Skin epidermis (tissue), 12 donors: ENCODE results near the gene OR10H3.
"Not testable (repeated sequence)": the region's sequence is repeated elsewhere in the genome, so short reads cannot be mapped to it uniquely, and the experiment has no call there.

Source experiments
- H3K27ac ChIP-seq, 21 experiments: fragments of 200-600 bp; sonication (generic) in 11 of 21; one replicate each; pipeline ENCODE4 v1.5.0; 2020; ENCODE audit warnings: mild to moderate bottlenecking in 3 of 21, inconsistent platforms in 2 of 21, moderate library complexity in 2 of 21
- H3K4me3 ChIP-seq, 7 experiments: fragments of 200-600 bp; sonication (generic) in 2 of 7; one replicate each; pipeline ENCODE4 v1.5.0; 2020; ENCODE audit warnings: inconsistent platforms in 2 of 7, mild to moderate bottlenecking in 2 of 7, moderate library complexity in 1 of 7

The OR10H3 gene, protein sequence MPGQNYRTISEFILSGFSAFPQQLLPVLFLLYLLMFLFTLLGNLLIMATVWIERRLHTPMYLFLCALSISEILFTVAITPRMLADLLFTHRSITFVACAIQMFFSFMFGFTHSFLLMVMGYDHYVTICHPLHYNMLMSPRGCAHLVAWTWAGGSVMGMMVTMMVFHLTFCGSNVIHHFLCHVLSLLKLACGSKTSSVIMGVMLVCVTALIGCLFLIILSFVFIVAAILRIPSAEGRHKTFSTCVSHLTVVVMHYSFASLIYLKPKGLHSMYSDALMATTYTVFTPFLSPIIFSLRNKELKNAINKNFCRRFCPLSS

DNA sequence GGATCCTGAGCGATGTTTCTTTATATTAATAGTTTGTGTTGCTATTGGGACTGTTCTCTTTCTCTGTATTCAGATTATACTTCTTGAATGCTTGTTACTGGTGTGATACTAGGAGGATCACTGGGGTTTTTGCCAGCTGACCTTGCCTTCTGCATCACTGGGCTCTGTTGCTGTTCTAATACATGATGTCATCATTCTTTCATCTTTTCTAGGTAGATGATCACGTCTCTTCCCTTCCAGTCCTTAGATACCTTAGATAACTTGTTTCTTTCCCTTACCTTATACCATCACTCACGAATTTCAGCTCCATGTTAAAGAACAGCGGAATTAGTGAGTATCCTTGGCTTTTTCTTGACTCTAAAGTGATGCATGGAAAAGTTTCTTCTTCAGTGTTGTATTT, at the start of gene OR10H3:
TSS of gene OR10H3 (plus strand) at position 264 of the 400 bp plus-strand sequence. CDS start 3,408 bp downstream, outside the sequence.
- no peak within 1 kb of the TSS for H3K4me3 ChIP-seq
- H3K27ac ChIP-seq, result no peak within 1 kb of the TSS

DNA sequence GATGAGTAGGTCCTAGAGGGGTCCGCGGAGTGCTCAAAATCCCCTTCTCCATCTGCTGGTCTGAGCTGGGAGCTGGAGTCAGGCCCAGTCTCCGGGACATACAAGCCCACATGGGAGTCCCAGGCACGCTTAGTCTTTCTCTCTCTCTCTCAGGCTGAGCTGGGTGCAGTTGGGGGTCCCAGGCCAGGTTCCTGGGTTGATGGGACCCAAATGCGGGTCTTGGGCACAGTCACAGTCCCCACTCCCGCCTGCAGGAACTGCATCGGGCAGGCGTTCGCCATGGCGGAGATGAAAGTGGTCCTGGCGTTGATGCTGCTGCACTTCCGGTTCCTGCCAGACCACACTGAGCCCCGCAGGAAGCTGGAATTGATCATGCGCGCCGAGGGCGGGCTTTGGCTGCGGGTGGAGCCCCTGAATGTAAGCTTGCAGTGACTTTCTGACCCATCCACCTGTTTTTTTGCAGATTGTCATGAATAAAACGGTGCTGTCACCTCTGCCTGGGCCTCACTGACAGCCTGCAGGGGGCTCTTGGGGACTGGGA, 41.1 kb upstream of the OR10H3 start:
- Histone ChIP-seq H3K4me3 (no peak overlapping the region), H3K27ac (no peak overlapping the region)

DNA sequence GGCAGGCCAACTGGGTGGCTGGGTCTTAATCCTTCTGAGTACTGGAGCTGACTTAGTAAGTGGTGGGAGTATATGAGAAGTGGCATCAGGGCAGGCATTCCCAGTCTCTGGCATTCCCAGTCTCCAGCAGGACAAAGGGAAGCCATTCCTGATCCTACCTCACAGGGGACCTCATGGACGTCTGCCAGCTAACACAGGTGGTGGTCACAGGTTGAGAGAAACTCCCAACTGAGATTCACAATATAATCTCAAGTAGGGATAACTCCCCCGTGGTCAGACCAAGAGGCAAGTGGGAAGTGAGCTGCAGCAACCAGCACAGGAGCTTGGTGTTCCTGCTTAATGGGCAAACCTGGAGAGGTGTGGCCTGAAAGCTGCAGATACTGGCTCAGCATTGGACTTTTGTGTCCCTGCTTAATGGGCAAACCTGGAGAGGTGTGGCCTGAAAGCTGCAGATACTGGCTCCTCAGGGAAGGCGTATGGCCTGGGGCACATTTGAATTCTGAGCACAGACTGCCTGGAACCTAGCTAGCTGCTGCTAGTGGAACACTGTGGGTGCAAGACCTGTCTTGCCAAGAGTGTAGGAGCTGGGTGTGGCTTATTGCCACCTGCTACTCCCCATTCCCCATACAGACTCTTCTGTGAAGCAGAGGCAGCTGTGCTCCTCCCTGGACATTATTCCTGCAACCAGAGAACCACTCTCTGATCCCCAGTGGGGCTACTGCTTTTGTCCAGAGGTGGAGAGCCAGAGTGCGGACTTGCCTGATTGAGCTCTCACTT, 35.8 kb upstream of the OR10H3 start:
- Histone ChIP-seq H3K27ac (peak overlapping the region in 9 of 21 experiments; percentile 5 to 80 (median 57)), H3K4me3 (no peak overlapping the region)

DNA sequence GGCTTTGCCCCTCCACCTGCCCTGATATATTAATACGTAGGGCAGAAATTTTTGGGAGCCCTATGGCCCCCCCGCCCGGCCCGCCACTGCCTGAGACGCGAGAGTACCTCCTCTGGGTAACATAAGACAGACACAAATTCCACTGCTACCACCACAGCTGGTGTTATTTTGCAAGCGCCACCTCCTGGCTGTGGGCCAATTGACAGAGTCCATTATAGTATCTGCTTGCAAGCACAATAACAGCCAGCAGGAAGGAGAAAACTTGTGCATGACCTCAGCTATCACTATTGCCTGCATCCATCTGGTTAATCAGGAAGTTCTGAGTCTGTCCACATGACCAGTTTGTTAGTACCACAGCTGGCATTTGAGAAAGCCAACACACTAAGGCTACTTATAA, 35.3 kb upstream of the OR10H3 start:
- H3K4me3 ChIP-seq, result peak overlapping the region in 1 of 7 experiments; percentile 1
- peak overlapping the region in 9 of 21 experiments; percentile 8 to 80 (median 57) for H3K27ac ChIP-seq

DNA sequence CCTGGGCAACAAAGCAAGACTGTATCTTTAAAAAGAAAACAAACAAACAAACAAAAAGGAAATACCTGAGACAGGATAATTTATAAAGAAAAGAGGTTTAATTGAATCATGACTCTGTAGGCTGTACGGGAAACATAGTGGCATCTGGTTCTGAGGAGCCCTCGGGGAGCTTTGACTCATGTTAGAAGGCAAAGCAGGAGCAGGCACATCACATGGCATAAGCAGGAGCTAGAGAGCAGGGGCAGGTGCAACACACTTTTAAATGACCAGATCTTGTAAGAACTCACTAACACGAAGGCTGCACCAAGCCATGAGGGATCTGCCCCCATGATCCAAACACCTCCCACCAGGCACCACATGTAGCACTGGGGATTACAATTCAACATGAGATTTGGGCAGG, 23.1 kb upstream of the OR10H3 start:
- no peak overlapping the region for H3K27ac ChIP-seq
- no peak overlapping the region for H3K4me3 ChIP-seq

DNA sequence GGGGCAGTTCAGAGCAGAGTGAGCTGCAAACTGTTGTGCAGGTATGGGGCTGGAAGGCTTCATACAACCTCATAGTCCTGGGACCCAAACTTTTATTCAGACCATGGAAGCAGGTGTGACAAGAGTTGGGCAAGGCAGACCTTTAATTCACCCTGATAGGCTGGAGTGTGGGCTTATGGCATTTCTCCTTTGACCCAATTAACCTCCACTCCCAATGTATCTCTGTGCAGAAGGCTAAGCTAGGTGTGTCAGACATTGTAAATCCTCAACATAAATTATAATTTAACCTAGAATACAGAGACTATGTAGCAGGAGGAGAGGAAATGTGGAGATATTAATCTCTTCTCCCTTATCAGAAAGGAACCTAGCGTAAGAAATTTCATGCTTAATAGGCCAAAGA, 22.1 kb upstream of the OR10H3 start:
- Histone ChIP-seq H3K4me3 (no peak overlapping the region), H3K27ac (no peak overlapping the region)

DNA sequence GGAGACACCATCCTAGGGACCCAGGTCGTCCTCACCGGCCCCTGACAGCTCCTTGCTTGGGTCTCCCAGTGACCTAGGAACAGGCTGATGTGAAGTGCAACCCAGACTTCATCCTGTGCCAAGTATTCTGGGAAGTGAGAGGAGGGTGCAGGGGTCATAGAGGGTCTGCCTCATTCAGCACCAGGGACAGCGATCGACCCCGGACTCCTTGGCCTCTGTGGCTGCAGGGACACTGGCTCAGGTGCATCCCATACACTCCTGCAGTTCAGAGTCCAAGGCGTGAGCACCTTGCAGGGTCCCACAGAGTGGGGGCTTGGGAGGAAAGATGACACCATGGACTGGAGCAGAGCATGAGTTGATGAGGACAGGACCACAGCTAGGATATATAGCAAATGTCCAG, 20.0 kb upstream of the OR10H3 start:
- H3K4me3 ChIP-seq, result no peak overlapping the region
- H3K27ac ChIP-seq, result no peak overlapping the region

DNA sequence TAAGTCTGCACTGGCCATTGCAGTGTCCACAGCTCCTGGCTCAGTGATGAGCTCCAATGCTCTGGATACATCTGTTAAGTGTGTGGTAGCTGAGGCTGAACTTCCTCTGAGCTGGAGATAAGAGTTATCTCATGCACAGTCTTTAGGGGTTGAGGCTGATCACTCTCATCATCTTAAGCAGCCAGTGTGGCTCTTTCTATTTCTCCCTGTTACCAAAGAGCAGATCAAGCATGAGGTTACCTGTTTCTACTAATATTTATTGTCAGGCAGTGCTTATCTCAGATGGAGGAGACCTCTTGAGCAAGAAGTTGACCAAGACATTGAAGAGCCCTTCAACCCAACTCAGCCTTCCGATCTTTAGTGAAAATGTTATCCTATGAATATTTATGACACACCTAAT, 16.5 kb upstream of the OR10H3 start:
- H3K4me3 ChIP-seq, result no peak overlapping the region
- H3K27ac ChIP-seq, result no peak overlapping the region

DNA sequence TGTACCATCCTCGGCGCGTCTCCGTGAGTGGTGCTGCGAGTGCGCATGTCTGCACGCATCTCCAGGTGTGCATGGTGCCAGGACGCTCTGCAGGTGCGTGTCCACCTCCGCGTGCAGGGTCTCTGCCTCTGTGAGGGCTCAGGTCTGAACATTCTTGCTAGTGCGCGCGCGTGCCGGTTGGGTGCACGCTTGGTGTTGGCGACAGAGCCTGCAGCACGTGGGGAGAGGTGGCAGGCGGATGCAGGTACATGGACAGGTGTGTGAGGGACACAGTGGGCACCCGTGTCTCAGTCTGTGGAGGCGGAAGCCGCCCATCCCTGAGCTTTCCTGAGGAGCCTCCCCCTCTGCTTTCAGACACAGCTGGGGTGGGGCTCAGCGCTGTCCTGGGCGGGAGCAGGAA, 14.8 kb upstream of the OR10H3 start:
- no peak overlapping the region for H3K27ac ChIP-seq
- peak overlapping the region in 1 of 7 experiments; percentile 16 for H3K4me3 ChIP-seq

DNA sequence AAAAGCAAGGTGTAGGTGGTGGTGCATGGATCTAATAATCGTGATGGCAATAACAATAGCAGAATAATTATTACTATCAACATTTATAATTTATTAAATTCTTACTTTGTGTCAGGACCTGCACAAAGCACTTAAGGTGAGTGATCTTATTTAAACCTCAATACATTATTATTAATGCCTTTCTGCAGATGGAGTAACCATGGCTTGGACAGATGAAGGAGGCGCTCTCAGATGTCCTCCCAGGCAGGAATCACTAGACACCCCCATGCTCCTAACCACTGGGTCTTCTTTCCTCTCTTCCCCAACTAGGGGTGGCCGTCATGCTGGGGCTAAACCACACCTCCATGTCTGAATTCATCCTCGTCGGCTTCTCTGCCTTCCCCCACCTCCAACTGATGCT, 10.1 kb upstream of the OR10H3 start, which contains the start of gene OR10H2:
TSS of gene OR10H2 (plus strand) at position 301 of the 400 bp plus-strand sequence. CDS start at position 321, 20 bp downstream.
- Histone ChIP-seq H3K27ac (no peak within 1 kb of the TSS), H3K4me3 (no peak within 1 kb of the TSS)

DNA sequence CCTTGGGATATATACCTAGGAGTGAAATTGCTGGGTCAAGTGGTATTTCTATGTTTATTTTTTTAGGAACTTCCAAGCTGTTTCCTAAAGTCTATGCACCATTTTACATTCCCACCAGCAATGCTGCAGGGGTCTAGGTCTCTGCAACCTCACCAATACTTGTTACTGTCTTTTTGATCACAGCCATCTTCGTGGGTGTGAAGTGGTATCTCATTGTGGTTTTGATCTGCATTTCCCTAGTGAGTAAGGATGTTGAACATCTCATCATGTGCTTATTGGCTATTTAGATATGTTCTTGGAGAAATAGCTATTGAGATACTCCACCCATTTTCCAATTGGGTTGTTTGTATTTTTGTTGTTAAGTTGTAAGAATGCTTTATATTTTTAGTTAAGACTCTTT, 7.2 kb upstream of the OR10H3 start:
- Histone ChIP-seq H3K4me3 (no peak overlapping the region), H3K27ac (no peak overlapping the region)

DNA sequence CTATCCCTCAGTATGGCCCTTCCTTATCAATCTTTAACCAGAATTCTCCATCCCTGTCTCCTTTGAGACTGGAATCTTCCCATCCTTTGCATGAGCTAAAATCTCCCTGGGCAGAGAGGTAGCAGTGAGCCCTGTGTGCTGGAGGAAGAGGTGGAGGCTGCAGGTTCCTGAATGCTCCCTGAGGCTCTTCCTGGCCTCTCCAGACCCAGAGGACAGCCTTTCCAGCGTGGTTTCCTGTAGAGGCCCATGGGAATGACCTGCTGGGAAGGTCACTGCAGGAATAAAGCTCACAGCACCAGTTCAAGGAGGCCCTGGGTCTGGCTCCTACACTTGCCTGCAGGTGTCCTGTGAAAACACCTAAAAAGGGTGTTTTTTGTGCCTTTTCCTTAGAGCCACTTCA, 5.4 kb upstream of the OR10H3 start:
- Histone ChIP-seq H3K4me3 (no peak overlapping the region), H3K27ac (no peak overlapping the region)

DNA sequence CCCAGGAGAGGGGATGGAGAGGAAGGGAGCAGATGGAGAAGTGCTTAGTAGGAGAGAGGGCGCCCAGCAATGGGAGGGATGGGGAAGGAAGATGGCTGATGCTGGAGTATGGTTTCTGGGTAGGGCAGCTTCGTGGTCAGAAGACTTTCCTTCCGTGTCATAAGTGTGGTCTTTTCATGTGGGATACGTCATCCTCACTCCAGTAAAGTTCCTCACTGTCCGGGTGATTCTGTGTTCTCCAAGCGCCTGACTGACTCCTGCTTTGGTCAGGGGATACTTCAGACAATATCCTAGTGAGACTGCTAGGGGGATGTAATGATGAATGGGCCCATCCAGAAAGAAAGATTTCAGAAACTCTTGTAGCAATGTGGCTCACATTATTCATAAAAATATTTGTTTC, 3.9 kb upstream of the OR10H3 start:
- no peak overlapping the region for H3K4me3 ChIP-seq

DNA sequence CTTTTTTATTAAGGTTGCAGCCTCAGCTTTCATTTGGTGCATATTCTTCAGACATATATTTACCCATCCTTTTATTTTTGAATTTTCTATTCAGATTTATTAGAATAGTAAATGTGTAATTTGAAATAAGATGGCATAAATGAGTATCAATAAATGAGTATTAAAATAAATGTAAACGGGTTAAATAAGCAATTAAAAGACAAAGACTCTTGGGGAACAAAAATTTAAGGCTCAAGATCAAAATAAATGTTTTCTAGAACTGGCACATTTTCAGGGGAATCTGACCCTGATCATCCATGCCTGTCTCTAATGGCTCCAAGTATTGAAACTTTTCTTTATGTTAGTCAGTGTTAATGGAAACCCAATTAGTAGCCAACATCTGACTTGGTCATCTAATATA, 3.0 kb downstream of the OR10H3 start:
- Histone ChIP-seq H3K4me3 (no peak overlapping the region), H3K27ac (no peak overlapping the region)

More for the DNA sequence above, 3.9 kb upstream of the OR10H3 start:
- no peak overlapping the region for H3K27ac ChIP-seq

DNA sequence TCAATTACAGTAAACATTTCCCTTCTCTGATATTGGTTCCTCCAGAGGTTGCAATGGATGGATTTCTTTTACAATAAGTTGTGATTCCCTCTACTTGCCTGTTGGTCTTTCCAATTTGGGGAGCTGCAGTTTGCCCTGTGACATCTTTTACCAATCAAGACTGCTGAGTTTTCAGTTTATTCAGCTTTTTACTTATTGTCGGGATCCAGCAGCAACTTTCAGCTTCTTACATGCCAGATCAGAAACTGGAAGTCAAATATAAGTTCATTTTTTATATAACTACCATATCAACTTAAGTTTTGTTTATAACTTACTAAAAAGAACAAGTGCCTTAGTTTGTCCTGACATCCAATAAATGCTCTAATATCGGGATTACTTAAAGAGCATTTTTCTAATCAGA, 10.5 kb downstream of the OR10H3 start:
- H3K27ac ChIP-seq, result no peak overlapping the region

DNA sequence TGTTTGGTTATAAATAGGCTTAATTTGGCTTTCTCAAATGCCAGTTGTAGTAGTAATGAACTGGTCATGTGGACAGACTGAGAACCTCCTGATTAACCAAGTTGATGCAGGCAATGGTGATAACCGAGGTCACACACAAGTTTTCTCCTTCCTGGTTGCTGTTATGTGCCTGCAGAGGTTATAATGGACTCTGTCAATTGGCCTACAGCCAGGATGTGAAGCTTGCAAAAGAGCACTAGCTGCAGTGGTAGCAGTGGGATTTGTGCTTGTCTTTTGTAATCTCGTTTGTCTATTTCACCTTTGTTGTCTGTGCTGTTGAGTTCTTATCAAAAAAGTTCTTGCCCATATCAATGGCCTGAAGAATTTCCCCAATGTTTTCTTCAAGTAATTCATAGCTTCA, 20.6 kb downstream of the OR10H3 start:
- no peak overlapping the region for H3K27ac ChIP-seq
- no peak overlapping the region for H3K4me3 ChIP-seq

More for the DNA sequence above, 10.5 kb downstream of the OR10H3 start:
- no peak overlapping the region for H3K4me3 ChIP-seq

DNA sequence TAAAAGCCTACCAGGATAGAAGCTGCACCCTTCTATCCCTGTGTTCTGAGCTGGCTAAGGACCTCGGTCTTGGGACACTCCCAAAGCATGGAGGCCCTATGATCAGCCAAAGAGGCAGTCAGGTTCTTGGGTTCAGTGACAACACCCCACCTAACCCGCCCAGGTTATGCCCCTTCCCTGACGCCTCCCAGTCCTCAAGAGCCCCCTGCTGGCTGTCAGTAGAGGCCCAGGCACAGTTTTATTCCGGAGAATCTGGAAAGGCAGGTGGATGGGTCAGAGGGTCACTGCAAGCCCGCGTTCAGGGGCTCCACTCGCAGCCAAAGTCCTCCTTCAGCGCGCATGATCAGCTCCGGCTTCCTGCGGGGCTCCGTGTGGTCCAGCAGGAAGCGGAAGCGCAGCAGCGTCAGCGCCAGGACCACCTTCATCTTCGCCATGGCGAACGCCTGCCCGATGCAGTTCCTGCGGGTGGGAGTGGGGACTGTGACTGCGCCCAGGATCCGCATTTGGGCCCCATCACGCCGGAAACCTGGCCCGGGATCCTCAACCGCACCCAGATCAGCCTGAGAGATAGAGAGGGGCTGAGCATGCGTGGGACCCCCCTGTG, 22.3 kb downstream of the OR10H3 start:
- Histone ChIP-seq H3K27ac (peak overlapping the region in 1 of 21 experiments; percentile 7), H3K4me3 (no peak overlapping the region)

DNA sequence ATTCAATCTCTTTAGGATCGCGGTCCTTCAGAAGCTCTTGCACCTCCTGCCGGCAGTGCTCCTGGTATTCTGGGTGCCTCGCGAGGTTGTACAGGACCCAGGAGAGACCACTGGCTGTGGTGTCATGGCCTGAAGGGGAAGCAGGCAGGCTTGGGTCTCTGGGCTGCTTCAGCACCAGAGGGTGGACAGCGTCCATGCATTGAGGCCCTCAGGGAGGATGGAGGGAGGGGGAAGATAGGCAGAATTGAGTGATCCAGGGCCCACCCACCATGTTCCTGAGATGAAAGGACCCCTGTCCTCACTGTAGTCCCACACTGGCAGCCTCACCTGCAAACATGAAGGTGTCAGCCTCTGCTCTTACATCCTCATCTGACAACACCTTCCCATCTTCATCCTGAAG, 31.8 kb downstream of the OR10H3 start:
- Histone ChIP-seq H3K27ac (no peak overlapping the region), H3K4me3 (no peak overlapping the region)

DNA sequence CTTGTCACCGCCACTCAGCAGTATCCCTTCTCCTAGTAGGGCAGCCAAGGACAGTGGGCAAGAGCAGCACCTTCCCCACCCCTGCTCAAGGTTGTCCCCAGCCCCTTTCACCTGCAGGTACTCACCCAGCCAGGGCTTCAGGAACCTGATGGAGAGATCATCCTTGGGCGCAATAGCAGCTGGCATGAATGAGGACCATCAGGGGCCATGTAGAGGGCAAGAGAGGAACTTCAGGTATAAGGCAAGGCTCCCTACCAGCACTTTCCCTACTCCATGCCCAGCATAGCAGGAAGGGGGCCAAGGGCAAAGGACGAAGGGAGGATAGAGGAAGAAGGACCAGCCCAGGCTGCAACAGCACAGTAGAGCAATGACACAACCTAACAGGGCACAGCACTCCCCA, 36.4 kb downstream of the OR10H3 start:
- H3K27ac ChIP-seq, H3K4me3 ChIP-seq: not testable (repeated sequence)

DNA sequence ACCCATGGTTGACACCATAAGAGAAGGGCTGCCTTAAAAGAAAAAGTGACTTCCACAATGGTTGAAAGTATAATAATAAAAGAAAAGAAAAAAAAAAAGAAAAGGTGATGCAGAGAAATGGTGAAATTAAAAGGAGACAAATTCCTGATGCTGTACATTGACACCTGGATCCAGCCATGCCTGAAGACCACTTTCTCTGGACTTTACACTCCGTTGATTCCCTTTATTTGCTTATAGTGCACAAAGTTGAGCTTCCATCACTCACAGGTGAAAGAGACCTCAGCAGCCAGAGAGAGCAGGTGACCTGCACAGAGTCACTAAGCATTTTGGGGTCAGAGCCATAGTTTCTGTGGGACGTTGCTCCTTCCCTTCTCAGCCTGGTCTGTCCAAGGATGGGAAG, 37.5 kb downstream of the OR10H3 start:
- no peak overlapping the region for H3K4me3 ChIP-seq
- H3K27ac ChIP-seq, result no peak overlapping the region
